ACC112 (cell line): Measurements from ENCODE around the gene DIP2A.

Experiments used
- H2AFZ ChIP-seq: fragments of 200-600 bp; sonication (generic); one replicate; pipeline ENCODE4 v1.6.0; 2017; ENCODE audit warnings: antibody characterized with exemption, low read length; ENCODE audit not compliant: unreplicated experiment
- H3K27ac ChIP-seq: fragments of 200-600 bp; sonication (generic); 2 replicates; pipeline ENCODE4 v1.5.1; 2014; ENCODE audit warnings: low read depth, mild to moderate bottlenecking, antibody characterized with exemption, low read length, moderate library complexity
- H3K27me3 ChIP-seq: fragments of 200-600 bp; sonication (generic); 2 replicates; pipeline ENCODE4 v1.6.1; 2014; ENCODE audit warnings: mild to moderate bottlenecking, antibody characterized with exemption, low read length, moderate library complexity, mixed read lengths; ENCODE audit not compliant: insufficient read depth
- H3K36me3 ChIP-seq: fragments of 200-600 bp; sonication (generic); 2 replicates; pipeline ENCODE4 v1.6.1; 2016; ENCODE audit warnings: mild to moderate bottlenecking, antibody characterized with exemption, low read length, moderate library complexity, mixed read lengths; ENCODE audit not compliant: insufficient read depth
- H3K4me1 ChIP-seq: fragments of 200-600 bp; sonication (generic); one replicate; pipeline ENCODE4 v1.6.1; 2016; ENCODE audit warnings: low read length, mixed read lengths; ENCODE audit not compliant: insufficient read depth, unreplicated experiment, control insufficient read depth
- H3K4me3 ChIP-seq: fragments of 200-600 bp; sonication (generic); 2 replicates; pipeline ENCODE4 v1.5.1; 2014; ENCODE audit warnings: mild to moderate bottlenecking, low read depth, low read length
- H3K79me2 ChIP-seq: fragments of 200-600 bp; sonication (generic); one replicate; pipeline ENCODE4 v1.6.0; 2016; ENCODE audit warnings: low read length; ENCODE audit not compliant: control insufficient read depth, unreplicated experiment, insufficient read depth

The DIP2A gene

DNA sequence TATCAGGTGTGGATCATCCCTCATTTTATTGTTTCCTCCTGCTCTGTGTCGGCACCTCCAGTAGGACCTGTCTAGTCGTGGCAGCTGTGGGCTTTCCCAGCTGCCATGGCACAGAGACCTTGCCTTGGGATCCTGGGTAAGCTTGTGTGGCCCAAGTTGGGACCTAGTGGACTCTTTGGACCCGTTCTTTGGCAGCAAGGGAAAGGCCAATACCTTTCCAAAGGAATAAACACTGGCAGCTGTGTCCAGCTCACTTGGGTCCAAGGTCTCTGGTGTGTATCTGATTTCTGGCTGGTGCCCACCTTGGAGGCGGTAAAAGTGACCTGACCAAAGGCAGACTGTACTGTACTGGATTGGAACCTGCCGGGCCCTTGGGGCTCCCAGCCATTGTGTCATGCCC is 21.8 kb downstream of the DIP2A start:
- Histone ChIP-seq H3K4me3 (no peak overlapping the region), H3K27ac (no peak overlapping the region), H3K4me1 (no peaks in the 10 kb centered on the region), H3K27me3 (no peaks in the 10 kb centered on the region), H3K79me2 (peaks cover 14% of the 10 kb centered on the region), H2AFZ (no peak overlapping the region), H3K36me3 (no peaks in the 10 kb centered on the region)

DNA sequence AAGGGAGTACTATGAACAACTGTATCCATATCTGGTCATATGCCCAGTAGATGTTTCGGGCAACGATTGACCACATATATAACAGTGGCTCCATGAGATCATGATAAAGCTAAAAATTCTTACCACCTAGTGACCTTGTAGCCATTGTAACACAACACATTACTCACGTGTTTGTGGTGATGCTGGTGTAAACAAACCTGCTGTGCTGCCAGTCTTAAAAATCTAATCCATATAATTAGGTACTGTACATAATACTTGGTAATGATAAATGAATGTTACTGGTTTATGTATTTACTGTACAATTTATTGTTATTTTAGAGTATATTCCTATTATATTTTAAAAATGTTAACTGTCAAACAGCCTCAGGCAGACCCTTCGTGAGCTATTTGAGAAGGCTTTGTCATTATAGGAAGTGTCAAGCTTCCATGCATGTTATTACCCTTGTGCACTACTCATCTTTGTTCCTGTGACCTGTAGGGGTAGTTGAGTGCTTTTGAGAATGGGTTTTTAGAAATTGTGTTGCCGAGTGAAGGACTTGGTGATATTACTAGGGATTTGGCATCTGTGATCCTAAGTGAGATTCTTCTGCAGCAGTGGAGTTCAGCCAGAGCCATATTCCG is 23.6 kb downstream of the DIP2A start:
- Histone ChIP-seq H3K79me2 (peaks cover 10% of the 10 kb centered on the region), H3K27ac (no peak overlapping the region), H3K36me3 (0 out of 2 replicates have a peak, but pooled peaks cover 4% of the 10 kb centered on the region), H3K4me1 (no peaks in the 10 kb centered on the region), H2AFZ (no peak overlapping the region), H3K27me3 (no peaks in the 10 kb centered on the region), H3K4me3 (no peak overlapping the region)

- Histone ChIP-seq H2AFZ (no peak overlapping the region), H3K4me1 (no peaks in the 10 kb centered on the region), H3K27me3 (no peaks in the 10 kb centered on the region), H3K27ac (no peak overlapping the region), H3K36me3 (0 out of 2 replicates have a peak, but pooled peaks cover 4% of the 10 kb centered on the region), H3K79me2 (peaks cover 10% of the 10 kb centered on the region), H3K4me3 (no peak overlapping the region)
These were observed 24.1 kb downstream of the DIP2A start for GRCh38 chr21:46482846-46483231.

DNA sequence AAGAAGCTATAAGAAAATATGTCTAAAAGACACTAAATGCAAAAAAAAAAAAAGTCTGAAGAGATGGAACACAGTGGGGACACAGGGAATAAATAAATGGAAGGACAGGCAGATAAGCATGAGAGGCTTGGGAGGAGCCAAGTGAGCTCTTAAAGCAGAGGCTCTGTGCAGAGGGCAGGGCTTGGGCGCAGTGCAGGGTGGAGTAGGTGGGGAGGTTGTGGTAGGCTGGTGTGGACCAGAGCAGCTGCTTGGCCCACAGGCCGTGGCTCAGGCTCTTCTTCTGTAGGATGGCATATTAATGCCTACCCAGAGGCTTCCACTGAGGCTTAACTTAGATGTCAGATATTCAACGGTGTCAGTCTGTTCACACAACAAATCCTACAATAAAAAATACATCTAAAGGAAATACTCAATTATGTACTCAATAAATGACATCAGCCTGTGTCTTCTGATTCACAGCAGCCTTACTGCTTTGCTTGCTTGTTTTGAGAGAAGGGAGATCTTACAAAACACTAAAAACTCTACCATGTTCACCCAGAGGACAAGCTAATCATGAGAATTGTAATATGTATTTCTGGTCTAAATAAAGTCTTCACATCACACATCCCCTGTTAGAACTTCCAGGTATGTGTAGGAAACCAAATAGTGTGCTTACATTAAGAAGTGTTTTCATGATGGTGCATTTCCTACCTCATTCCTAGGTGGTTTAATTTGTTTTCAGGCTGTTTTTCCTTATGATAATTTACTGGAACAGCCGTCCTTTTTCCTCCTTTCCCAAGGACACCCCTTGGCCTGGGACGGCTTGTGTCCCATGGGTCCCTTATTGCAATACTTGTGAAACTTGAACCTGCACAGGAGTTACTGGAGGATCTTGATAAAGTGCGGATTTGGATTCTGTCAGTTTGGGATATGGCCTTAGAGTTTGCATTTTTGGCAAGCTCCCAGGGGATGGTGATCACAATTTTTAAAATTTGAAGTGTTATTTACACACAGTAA is 24.9 kb downstream of the DIP2A start:
- H2AFZ ChIP-seq, result no peak overlapping the region
- no peaks in the 10 kb centered on the region for H3K27me3 ChIP-seq
- H3K79me2 ChIP-seq, result peaks cover 10% of the 10 kb centered on the region
- H3K4me3 ChIP-seq, result no peak overlapping the region
- 0 out of 2 replicates have a peak, but pooled peaks cover 4% of the 10 kb centered on the region for H3K36me3 ChIP-seq
- H3K4me1 ChIP-seq, result no peaks in the 10 kb centered on the region
- no peak overlapping the region for H3K27ac ChIP-seq

DNA sequence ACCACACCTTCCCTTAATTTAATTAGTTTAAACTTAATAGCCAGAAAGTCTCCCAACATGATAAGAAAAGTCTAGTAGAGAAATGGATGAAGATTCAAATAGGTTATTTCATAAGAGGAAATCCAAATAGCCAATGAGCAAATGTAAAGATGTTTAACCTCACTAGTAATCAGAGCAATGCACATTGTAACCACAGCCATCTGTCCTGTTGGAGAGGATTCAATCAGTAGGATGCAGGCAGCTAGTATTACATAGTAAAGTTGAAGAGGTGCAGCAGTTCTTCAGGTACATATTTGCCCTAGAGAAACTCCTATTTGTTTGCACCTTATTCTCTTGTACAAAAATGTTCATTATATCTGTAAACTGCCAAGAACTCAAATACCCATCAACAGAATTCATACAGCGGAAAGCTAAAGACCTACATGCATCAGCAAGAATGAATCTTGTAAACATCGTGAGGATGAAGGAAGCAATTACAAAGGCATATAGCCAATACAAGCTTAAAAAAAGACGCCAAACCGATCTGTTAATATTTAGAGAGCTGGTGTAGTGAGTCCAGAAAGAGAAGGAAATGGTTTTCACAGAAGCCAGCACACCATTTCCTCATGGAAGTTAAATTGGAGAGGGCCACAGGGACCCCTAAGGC is 27.9 kb downstream of the DIP2A start:
- Histone ChIP-seq H3K27ac (no peak overlapping the region), H3K27me3 (no peaks in the 10 kb centered on the region)

GRCh38 chr21:46489162-46489663 is 30.5 kb downstream of the DIP2A start:
- Histone ChIP-seq H2AFZ (no peak overlapping the region), H3K36me3 (peaks cover 30% of the 10 kb centered on the region), H3K27ac (no peak overlapping the region), H3K4me1 (no peaks in the 10 kb centered on the region), H3K4me3 (no peak overlapping the region), H3K79me2 (peaks cover 3% of the 10 kb centered on the region), H3K27me3 (no peaks in the 10 kb centered on the region)

More for the DNA sequence above, 27.9 kb downstream of the DIP2A start:
- Histone ChIP-seq H3K36me3 (peaks cover 11% of the 10 kb centered on the region; the same call in 1 of the 2 replicates), H3K4me3 (no peak overlapping the region), H3K79me2 (peaks cover 12% of the 10 kb centered on the region), H3K4me1 (no peaks in the 10 kb centered on the region), H2AFZ (no peak overlapping the region)

GRCh38 chr21:46489800-46490199 is 31.1 kb downstream of the DIP2A start:
- no peak overlapping the region for H3K4me3 ChIP-seq
- no peaks in the 10 kb centered on the region for H3K27me3 ChIP-seq
- H3K36me3 ChIP-seq, result peaks cover 35% of the 10 kb centered on the region
- no peak overlapping the region for H3K27ac ChIP-seq
- H3K79me2 ChIP-seq, result peaks cover 3% of the 10 kb centered on the region
- no peak overlapping the region for H2AFZ ChIP-seq
- H3K4me1 ChIP-seq, result no peaks in the 10 kb centered on the region

- Histone ChIP-seq H3K27me3 (no peaks in the 10 kb centered on the region), H2AFZ (no peak overlapping the region), H3K36me3 (peaks cover 36% of the 10 kb centered on the region), H3K4me3 (no peak overlapping the region), H3K4me1 (no peaks in the 10 kb centered on the region), H3K79me2 (peaks cover 3% of the 10 kb centered on the region), H3K27ac (no peak overlapping the region)
These were observed 32.9 kb downstream of the DIP2A start for GRCh38 chr21:46491553-46491952.

DNA sequence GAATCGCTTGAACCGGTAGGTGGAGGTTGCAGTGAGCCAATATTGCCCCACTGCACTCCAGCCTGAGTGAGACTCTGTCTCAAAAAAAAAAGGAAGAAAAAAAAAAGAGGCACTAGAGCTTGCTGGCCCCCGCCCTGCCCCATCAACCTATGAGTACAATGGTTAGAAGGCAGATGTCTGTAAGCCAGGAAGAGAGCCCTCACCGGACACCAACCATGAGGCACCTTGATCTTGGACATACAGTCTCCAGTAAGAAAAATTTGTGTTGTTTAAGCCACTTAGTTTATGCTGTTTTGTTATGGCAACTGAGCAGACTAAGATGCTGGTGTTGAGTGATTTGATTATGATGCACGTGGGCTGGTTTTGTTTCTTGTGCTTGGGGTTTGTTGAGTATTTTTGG is 34.2 kb downstream of the DIP2A start:
- Histone ChIP-seq H2AFZ (no peak overlapping the region), H3K36me3 (peaks cover 44% of the 10 kb centered on the region), H3K4me3 (no peak overlapping the region), H3K79me2 (peaks cover 3% of the 10 kb centered on the region), H3K27me3 (no peaks in the 10 kb centered on the region), H3K4me1 (no peaks in the 10 kb centered on the region), H3K27ac (no peak overlapping the region)

- no peak overlapping the region for H3K4me3 ChIP-seq
- H3K79me2 ChIP-seq, result peaks cover 3% of the 10 kb centered on the region
- H3K4me1 ChIP-seq, result no peaks in the 10 kb centered on the region
- no peaks in the 10 kb centered on the region for H3K27me3 ChIP-seq
- peaks cover 44% of the 10 kb centered on the region for H3K36me3 ChIP-seq
- no peak overlapping the region for H3K27ac ChIP-seq
- H2AFZ ChIP-seq, result no peak overlapping the region
These were observed 35.1 kb downstream of the DIP2A start for GRCh38 chr21:46493828-46494227.
